ENCODE measurements around the gene PANX3. TPM values are rescaled to one million over a fixed set of nuclear protein-coding genes. Genes with fewer than 3 reads are reported as not detected.

The PANX3 gene
- total and polyA plus RNA-seq, 9 of the 15 experiments (the other 6 are each of a cell fraction or from before 2014, with no cell fraction given): 0.09 to 0.69 (median 0.39) TPM

- peak; percentile 86 for FAIRE-seq
- Histone ChIP-seq H2AFZ (ENCODE audit: low read depth, low read length) (no peak overlapping the region), H3K9me1 (ENCODE audit: control insufficient read depth, insufficient read depth, low read length) (no peaks in the 10 kb centered on the region), H3K4me1 (replicated peaks in 1 of 2; ENCODE audit: control insufficient read depth in 2 of 2, insufficient read depth in 2 of 2, low read length in 2 of 2) (peaks cover 4 to 21% of the 10 kb centered on the region in 2 experiments; a peak in 3 of 5 replicates), H3K27ac (ENCODE audit: extremely low read depth, low read depth, low read length) (no peak overlapping the region), H3K27me3 (ENCODE audit: control insufficient read depth in 2 of 2, insufficient read depth in 2 of 2, low read length in 2 of 2) (no peaks in the 10 kb centered on the region), H3K79me2 (ENCODE audit: control insufficient read depth, insufficient read depth, low read length) (no peaks in the 10 kb centered on the region), H3K36me3 (ENCODE audit: control insufficient read depth, insufficient read depth, low read length) (no peaks in the 10 kb centered on the region), H4K20me1 (replicated peaks; ENCODE audit: control insufficient read depth, insufficient read depth, low read length) (0 out of 2 replicates have a peak, but pooled peaks cover 7% of the 10 kb centered on the region), H3K4me2 (ENCODE audit: insufficient read depth, low read length) (peak overlapping the region; percentile 65), H3K4me3 (no peak overlapping the region), H3K9ac (ENCODE audit: insufficient read depth in 1 of 2, low read depth in 2 of 2, low read length in 2 of 2) (no peak overlapping the region), H3K9me3 (replicated peaks; ENCODE audit: control insufficient read depth, insufficient read depth, low read depth, low read length) (peaks cover 2% of the 10 kb centered on the region; the same call in 1 of the 2 replicates)
- CTCF ChIA-PET (ENCODE audit: low intra/inter-chr PET ratio): interaction anchor here (1.1 to 2.6 kb wide), 2 partner anchors 95 to 172 kb away, joined by 3 to 18 read pairs; partner anchors contain the start of gene ESAM
- peak; percentile 45 to 85 (median 66) for DNase-seq (ENCODE audit: extremely low read depth in 1 of 4, low spot score in 3 of 4)
- WGBS (ENCODE audit: insufficient coverage, low coverage, missing lambda C conversion rate): 7% methylated on average over 3 of the region's 3 CpGs
- POLR2A ChIA-PET: interaction anchor here (0.6 to 1.5 kb wide), 5 partner anchors 10 to 227 kb away, joined by 3 to 4 read pairs (median 3); no protein-coding TSS in a partner anchor
- ATAC-seq: peak; percentile 91
- in situ Hi-C loops (cut with MboI) (no loop called here), intact Hi-C loops (cut with micrococcal nuclease) (no loop called here)
- BruUV-seq (replicated peaks): no TSS peak
- TF ChIP-seq ZNF274 (IDR thresholded peaks at IDR 0.05; ENCODE audit: borderline replicate concordance, low read depth, low read length) (peak; percentile 22; the same call in 1 of the 2 replicates), KLF6 (CRISPR knock-in tag; IDR thresholded peaks at IDR 0.05; ENCODE audit: borderline replicate concordance) (no peak), PHB2 (IDR thresholded peaks at IDR 0.05; ENCODE audit: low read depth) (peak; percentile 94), PML (IDR thresholded peaks at IDR 0.05; ENCODE audit: low read length) (peak; percentile 84), ZNF253 (CRISPR knock-in tag; conservative IDR thresholded peaks at IDR 0.05) (no peak), SP1 (CRISPR knock-in tag; IDR thresholded peaks at IDR 0.05) (no peak), PRMT5 (CRISPR knock-in tag; IDR thresholded peaks at IDR 0.05) (no peak), POLR3G (IDR thresholded peaks at IDR 0.05; ENCODE audit: extremely low read depth, insufficient read length, insufficient replicate concordance) (no peak), RCOR1 (IDR thresholded peaks at IDR 0.05; ENCODE audit: borderline replicate concordance in 1 of 2, low read depth in 2 of 2, low read length in 2 of 2) (peak in 1 of 2 experiments; percentile 90; a peak in 2 of 4 replicates), ZSCAN29 (IDR thresholded peaks at IDR 0.05) (no peak), MTA1 (IDR thresholded peaks at IDR 0.05; ENCODE audit: borderline replicate concordance) (peak; percentile 47; the same call in 1 of the 2 replicates), FOXM1 (IDR thresholded peaks at IDR 0.05; ENCODE audit: low read depth) (peak; percentile 74), FOXM1 (CRISPR knock-in tag; IDR thresholded peaks at IDR 0.05; ENCODE audit: low read depth) (no peak), ESRRA (IDR thresholded peaks at IDR 0.05; ENCODE audit: borderline replicate concordance, low read depth) (no peak), ATF3 (IDR thresholded peaks at IDR 0.05) (no peak), ATF3 (CRISPR knock-in tag; conservative IDR thresholded peaks at IDR 0.05) (no peak), MITF (IDR thresholded peaks at IDR 0.05) (no peak), ZNF431 (CRISPR knock-in tag; IDR thresholded peaks at IDR 0.05) (no peak), HEY1 (CRISPR knock-in tag; IDR thresholded peaks at IDR 0.05; ENCODE audit: borderline replicate concordance) (no peak), KHSRP (IDR thresholded peaks at IDR 0.05) (no peak; the same call in 1 of the 2 replicates)
- TF ChIP-seq, protein P1, sequence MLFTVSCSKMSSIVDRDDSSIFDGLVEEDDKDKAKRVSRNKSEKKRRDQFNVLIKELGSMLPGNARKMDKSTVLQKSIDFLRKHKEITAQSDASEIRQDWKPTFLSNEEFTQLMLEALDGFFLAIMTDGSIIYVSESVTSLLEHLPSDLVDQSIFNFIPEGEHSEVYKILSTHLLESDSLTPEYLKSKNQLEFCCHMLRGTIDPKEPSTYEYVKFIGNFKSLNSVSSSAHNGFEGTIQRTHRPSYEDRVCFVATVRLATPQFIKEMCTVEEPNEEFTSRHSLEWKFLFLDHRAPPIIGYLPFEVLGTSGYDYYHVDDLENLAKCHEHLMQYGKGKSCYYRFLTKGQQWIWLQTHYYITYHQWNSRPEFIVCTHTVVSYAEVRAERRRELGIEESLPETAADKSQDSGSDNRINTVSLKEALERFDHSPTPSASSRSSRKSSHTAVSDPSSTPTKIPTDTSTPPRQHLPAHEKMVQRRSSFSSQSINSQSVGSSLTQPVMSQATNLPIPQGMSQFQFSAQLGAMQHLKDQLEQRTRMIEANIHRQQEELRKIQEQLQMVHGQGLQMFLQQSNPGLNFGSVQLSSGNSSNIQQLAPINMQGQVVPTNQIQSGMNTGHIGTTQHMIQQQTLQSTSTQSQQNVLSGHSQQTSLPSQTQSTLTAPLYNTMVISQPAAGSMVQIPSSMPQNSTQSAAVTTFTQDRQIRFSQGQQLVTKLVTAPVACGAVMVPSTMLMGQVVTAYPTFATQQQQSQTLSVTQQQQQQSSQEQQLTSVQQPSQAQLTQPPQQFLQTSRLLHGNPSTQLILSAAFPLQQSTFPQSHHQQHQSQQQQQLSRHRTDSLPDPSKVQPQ (CRISPR knock-in tag; IDR thresholded peaks at IDR 0.05; ENCODE audit: borderline replicate concordance): no peak
Measured at GRCh38 chr11:124667601-124668000, 56.4 kb downstream of the PANX3 start.

Measured in K562 (cell line).